DMS153 treated with DMSO at 0.1 percent for 48 hours (cell line): Measurements from ENCODE around the gene TENM4.
"Not testable (repeated sequence)": the region's sequence is repeated elsewhere in the genome, so short reads cannot be mapped to it uniquely, and the experiment has no call there.

ENCODE experiments used
- DNase-seq: peaks from one replicate; lab custom pipeline; 2025; ENCODE audit not compliant: unreplicated experiment; lab: John Stamatoyannopoulos, UW

The TENM4 gene

DNA sequence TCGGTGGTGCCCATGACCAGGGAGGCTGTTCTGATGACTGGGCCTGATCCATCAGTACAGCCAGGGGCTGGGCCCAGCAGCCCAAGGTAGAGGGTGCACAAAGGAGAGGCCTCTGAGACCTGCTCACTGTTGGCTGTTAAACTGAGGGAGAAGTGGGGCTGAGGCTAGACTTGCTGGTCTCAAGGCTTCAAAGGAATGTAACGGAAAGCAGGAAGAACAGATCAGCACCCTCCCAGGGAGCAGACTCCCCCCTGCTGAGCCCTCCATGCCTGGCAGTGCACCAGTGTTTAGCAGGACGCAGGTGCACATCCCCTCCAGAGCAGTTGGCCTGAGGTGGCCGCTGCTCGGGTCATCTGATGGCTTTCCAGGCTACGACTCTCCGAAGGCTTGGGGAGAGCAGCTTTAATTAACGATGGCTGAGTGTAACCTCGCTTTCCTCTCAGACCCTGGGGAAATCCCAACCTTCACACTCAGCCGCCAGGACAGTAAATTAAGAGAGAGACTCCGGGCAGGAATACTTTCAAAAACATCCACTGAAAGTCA is 610.5 kb downstream of the TENM4 start:
- no peak for DNase-seq

DNA sequence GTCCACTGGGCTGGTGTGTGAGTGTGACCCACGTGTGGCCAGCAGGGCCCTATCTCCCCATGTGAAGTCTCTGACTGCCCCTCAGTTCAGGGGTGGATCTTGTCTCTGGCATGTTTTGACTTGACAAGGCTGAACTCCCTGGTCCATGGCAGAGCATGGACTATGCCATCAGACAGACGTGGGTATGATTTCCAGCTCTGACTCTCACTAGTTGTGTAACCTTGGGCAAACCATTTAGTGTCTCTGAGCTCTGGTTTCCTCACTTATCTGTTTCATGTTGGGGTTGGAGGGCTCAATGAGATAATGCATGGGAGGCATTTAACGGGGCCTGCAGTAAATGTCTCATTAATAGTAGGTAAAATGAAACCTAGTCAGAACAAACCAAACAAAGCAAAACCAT is 611.7 kb downstream of the TENM4 start:
- DNase-seq = no peak

DNA sequence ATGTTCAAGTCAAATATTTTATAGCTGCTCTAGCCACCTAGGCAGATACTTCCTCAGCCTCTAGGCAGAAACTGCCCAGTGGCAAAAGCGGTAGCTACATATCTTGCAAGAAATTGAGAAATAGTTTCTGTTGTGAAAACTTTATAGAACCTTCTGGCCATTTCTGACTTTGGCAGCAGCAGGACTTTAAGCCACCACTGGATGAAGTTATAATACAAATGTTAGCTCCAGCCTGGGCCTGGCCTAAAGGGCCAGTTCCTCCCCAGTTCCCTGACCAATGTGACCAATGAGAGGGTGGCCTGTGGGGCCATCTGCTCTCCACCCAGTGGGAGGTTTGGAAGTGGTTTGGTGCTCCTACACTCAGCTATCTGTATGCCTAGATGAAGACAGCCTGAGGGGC is 612.2 kb downstream of the TENM4 start:
- no peak for DNase-seq

GRCh38 chr11:78827291-78827690 is 613.5 kb downstream of the TENM4 start:
- DNase-seq = not testable (repeated sequence)

GRCh38 chr11:78825591-78826020 is 615.2 kb downstream of the TENM4 start:
- DNase-seq = no peak

DNA sequence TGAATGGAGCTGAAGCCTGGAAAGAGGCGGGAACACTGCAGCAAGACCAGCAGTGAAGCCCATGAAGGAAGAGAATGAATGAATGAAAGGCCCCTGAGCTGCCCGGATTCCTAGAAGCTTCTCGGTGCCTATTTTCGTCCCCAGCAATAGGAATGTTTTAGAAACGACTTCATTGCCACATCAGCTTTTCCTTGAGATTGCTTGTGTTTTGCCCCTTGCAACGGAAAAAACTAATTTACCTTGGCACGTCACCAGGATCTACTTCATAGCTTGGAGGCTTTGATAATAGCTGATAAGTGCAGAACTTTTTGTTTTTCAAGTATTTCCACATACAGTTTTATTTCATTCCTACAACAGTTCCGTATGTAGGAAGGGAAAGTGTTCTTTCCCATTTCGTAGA is 617.2 kb downstream of the TENM4 start:
- no peak for DNase-seq

DNA sequence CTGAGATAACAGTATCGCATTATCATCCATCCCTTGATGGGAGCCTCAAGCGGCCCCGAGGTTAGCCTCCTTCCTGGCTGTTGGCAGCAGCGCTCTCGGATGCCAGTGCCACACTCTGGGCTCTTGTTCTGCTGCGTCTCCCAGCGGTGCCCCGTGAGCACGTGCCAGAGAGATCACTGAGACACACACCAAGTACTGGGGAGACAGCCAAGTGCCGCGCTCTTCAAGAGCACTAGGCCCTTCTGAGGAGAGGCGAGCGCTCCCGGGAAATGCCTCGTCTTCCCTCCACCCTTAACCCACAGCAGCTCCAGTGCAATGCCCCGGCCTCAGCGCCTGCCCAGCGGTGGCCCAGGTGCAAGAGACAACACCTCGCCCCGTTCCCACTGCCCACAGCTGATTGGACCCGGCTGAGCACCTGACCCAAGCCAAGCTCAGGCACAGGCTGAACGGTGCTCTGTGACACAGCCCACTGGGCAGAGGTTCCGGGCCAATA is 617.9 kb downstream of the TENM4 start:
- no peak for DNase-seq

- DNase-seq = no peak
Observed at GRCh38 chr11:78821371-78822306, 619.2 kb downstream of the TENM4 start.

- no peak for DNase-seq
Observed at GRCh38 chr11:78820741-78821140, 620.1 kb downstream of the TENM4 start.

GRCh38 chr11:78818201-78818600 is 622.6 kb downstream of the TENM4 start:
- no peak for DNase-seq

GRCh38 chr11:78815831-78816230 is 625.0 kb downstream of the TENM4 start:
- no peak for DNase-seq

- peak; percentile 4 for DNase-seq
Observed at GRCh38 chr11:78812513-78813293, 628.1 kb downstream of the TENM4 start.

DNA sequence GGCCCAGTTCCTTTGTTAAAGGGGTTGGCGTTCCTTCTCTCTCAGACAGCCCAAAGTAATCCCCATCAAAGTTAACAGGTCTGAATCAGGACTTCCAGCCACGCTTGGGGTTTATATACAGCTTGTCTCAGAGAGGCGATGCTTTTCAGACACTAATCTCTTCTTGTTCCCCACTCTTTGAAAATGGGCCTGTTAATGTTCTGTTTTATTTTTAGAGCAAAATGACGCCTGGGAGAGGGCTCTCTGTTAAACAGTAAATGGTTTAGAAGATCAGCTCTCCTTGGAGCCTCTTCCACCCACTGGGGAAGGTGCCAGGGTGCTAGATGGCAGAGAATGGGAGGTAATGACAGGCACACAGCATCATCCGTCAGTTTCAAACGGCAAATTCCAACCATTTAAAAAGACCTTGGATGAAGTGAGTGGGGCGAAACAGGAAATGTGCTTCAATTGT is 630.2 kb downstream of the TENM4 start:
- DNase-seq = no peak

- DNase-seq = no peak
Observed at GRCh38 chr11:78809931-78810541, 630.8 kb downstream of the TENM4 start.

- no peak for DNase-seq
Observed at GRCh38 chr11:78808923-78809322, 631.9 kb downstream of the TENM4 start.

DNA sequence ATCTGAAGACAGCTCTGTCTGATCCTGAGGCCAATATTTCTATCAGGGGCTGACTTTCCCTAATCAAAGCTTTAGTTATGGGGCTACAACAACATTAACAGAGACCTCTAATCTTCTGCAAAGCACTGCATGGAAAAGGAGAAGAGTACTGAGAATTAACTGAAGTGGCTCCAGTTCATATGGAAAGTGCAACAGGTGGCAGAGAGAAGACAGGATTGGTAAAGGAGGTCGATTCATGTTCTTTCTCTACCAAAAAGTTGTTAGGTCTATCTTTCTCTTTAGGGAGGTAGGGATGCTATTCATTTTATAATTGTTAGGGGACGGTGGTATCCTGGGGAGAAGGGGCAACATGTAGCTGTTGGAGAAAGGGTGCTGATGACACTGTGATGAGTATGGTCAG is 633.5 kb downstream of the TENM4 start:
- no peak for DNase-seq

DNA sequence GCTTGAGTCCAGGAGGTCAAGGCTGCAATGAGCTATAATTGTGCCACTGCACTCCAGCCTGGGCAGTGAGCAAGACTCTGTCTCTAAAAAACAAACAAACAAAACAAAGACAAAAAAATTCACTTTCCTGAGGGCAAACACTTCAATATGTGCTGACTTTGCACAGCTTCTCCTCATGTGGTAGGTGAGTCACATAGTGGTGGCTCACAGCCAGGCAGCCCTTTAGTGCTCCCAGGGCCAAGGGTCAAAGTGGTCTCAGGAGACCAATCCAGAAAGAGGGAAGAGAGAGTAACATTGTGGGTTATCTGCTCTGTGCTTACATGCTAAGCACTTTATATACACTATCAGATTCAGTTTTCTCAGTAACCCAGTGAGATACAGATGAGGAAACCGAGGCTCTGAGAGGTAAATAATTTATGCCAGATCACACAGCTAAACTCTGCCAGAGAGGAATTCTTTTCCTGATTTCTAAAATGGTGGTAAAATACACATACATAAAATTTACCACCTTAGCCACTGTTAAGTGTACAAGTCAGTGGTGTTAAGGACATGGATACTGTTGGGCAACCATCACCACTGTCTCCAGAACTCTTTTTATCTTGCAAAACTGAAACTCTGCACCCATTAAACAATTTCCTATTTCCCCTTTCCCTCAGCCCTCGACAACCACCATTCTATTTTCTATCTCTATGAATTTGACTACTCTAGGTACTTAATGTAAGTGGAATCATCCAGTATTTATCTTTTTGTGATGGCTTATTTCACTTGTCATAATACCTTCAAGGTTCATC is 634.4 kb downstream of the TENM4 start:
- no peak for DNase-seq

- DNase-seq = no peak
Observed at GRCh38 chr11:78804991-78805390, 635.8 kb downstream of the TENM4 start.

GRCh38 chr11:78803995-78804394 is 636.8 kb downstream of the TENM4 start:
- no peak for DNase-seq

DNA sequence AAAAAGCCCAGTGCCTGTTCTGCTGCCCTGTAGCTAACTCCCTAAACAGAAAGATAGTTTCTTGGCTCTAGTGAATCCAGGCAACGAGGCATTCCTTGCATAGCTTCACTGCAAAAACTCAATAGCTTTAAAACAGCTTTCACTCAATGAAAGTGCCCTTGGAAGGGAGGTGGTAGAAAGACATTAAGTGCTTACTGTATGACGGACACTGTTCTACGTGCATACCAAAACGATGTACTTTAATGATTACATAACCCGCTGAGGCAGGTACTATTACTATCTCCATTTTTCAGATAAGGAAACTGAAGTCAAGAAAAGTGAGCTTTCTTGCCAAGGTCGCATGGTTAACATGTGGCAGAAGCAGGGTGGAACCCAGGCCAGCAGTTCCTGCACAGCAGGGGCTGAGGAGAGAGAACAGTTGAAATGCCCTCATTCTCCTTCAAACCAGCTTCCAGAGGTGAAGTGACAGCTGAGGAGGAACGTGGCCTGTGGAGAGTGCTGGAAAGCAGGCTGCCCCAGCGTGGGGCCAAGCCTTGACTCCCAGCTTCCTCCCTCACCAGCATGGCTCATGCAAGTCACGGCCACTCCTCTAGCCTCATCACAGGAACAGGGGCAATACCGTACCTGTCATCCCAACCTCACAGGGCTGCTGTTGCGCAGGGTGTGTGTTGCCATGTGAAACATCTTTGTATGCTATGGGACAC is 638.6 kb downstream of the TENM4 start:
- no peak for DNase-seq
